GM12878 (cell line): ENCODE data around the gene KRTAP1-1. TPM values are rescaled to one million over a fixed set of nuclear protein-coding genes. Genes with fewer than 3 reads are reported as not detected.

Experiments
- ATAC-seq: fragments of 200-7000 bp; cut with Tn5 transposase; 3 replicates; pipeline ENCODE4 v1.9.1; 2020; ENCODE audit warnings: mild to moderate bottlenecking, moderate library complexity
- BruUV-seq: library from RNA; stranded (reverse); fragments of 400-500 nt; replicated peaks from 2 replicates; lab custom pipeline; 2021; lab: Mats Ljungman, UMichigan
- CTCF ChIA-PET: fragments of 300-600 bp; sonication (Branson Sonifier 250); formaldehyde crosslinking; extraction: SDS; loops from one replicate; lab custom pipeline; 2021; ENCODE audit warnings: inconsistent platforms; lab: Yijun Ruan, JAX
- POLR2A ChIA-PET: fragments of 350-600 bp; formaldehyde crosslinking; extraction: SDS; loops from one replicate; lab custom pipeline; 2021; ENCODE audit warnings: inconsistent platforms; lab: Charles Lee
- RAD21 ChIA-PET: fragments of 300-600 bp; sonication (Branson Sonifier 250); formaldehyde crosslinking; loops from one replicate; lab custom pipeline; 2023; ENCODE audit warnings: antibody characterized with exemption; ENCODE audit not compliant: unreplicated experiment; lab: Charles Lee
- SMC1A ChIA-PET: fragments of 300-600 bp; sonication (Branson Sonifier 250); formaldehyde crosslinking; loops from one replicate; lab custom pipeline; 2023; ENCODE audit not compliant: unreplicated experiment, uncharacterized antibody; lab: Charles Lee
- DNase-seq: peaks from one replicate; pipeline ENCODE4 v3.0.0-alpha.2; 2011; ENCODE audit warnings: low read depth, low spot score
- FAIRE-seq: peaks from 3 replicates; lab custom pipeline; 2011; peaks lifted over from hg19 to GRCh38; lab: Jason Lieb, UNC
- H2AFZ ChIP-seq: 2 replicates; pipeline ENCODE4 v1.6.0; 2011; ENCODE audit warnings: low read depth, low read length, control low read depth; ENCODE audit not compliant: control insufficient read depth
- H3K27ac ChIP-seq: 2 replicates; pipeline ENCODE4 v1.5.1; 2011; ENCODE audit warnings: control low read depth; ENCODE audit not compliant: control insufficient read depth, insufficient read depth
- H3K27me3 ChIP-seq, 2 experiments: replicated peaks in 1 of 2; 2 replicates each; pipeline versions ENCODE4 v1.6.0 to v1.6.1; 2011; ENCODE audit warnings: low read length in 1 of 2; ENCODE audit not compliant: control insufficient read depth in 2 of 2, insufficient read depth in 2 of 2
- H3K36me3 ChIP-seq, 2 experiments: 2 replicates each; pipeline ENCODE4 v1.5.1; 2011; ENCODE audit warnings: low read length in 1 of 2; ENCODE audit not compliant: control insufficient read depth in 2 of 2, insufficient read depth in 2 of 2
- H3K4me1 ChIP-seq: 2 replicates; pipeline ENCODE4 v1.6.1; 2011; ENCODE audit warnings: mild to moderate bottlenecking, low read length, moderate library complexity, mixed read lengths; ENCODE audit not compliant: control insufficient read depth, insufficient read depth
- H3K4me2 ChIP-seq: 2 replicates; pipeline ENCODE4 v1.6.0; 2011; ENCODE audit warnings: control low read depth; ENCODE audit not compliant: control insufficient read depth, insufficient read depth
- H3K4me3 ChIP-seq: fragments of 200-600 bp; sonication (generic); 2 replicates; pipeline ENCODE4 v1.5.1; 2016
- H3K79me2 ChIP-seq: 2 replicates; pipeline ENCODE4 v1.6.0; 2011; ENCODE audit warnings: low read length; ENCODE audit not compliant: control insufficient read depth, insufficient read depth
- H3K9ac ChIP-seq: 2 replicates; pipeline ENCODE4 v1.8.0; 2011; ENCODE audit warnings: low read length, control low read depth, mixed read lengths; ENCODE audit not compliant: control insufficient read depth, insufficient read depth
- H3K9me3 ChIP-seq: replicated peaks from 3 replicates; pipeline ENCODE4 v1.5.1; 2011; ENCODE audit warnings: mild to moderate bottlenecking, low read length; ENCODE audit not compliant: control insufficient read depth, insufficient read depth
- H4K20me1 ChIP-seq: 2 replicates; pipeline ENCODE4 v1.6.0; 2011; ENCODE audit not compliant: control insufficient read depth, insufficient read depth
- BRCA1 ChIP-seq: IDR thresholded peaks from 2 replicates; pipeline ENCODE4 v1.6.1; 2011; ENCODE audit warnings: low read depth, low read length, improper control_type of control experiment
- HCFC1 ChIP-seq: fragments of 150-350 bp; IDR thresholded peaks from 2 replicates; pipeline ENCODE4 v1.6.1; 2014; ENCODE audit warnings: low read length
- HDGF ChIP-seq: fragments of 450-650 bp; IDR thresholded peaks from 2 replicates; pipeline ENCODE4 v1.6.1; 2016; ENCODE audit warnings: antibody characterized with exemption
- MAX ChIP-seq: IDR thresholded peaks from 2 replicates; pipeline ENCODE4 v1.6.1; 2012; ENCODE audit warnings: low read depth, low read length, improper control_type of control experiment
- MLLT1 ChIP-seq: fragments of 450-650 bp; IDR thresholded peaks from 2 replicates; pipeline ENCODE4 v1.6.1; 2016; ENCODE audit warnings: mild to moderate bottlenecking
- NFIC ChIP-seq: IDR thresholded peaks from 2 replicates; pipeline ENCODE4 v1.6.1; 2012; ENCODE audit warnings: low read depth, mild to moderate bottlenecking, inconsistent platforms, low read length, moderate library complexity
- NFXL1 ChIP-seq: fragments of 450-650 bp; IDR thresholded peaks from 2 replicates; pipeline ENCODE4 v1.6.1; 2017; ENCODE audit warnings: antibody characterized with exemption, mild to moderate bottlenecking, borderline replicate concordance
- NFYB ChIP-seq: IDR thresholded peaks from 2 replicates; pipeline ENCODE4 v1.6.1; 2011; ENCODE audit warnings: low read depth, mild to moderate bottlenecking, low read length, improper control_type of control experiment, moderate library complexity; ENCODE audit not compliant: insufficient read depth
- PKNOX1 ChIP-seq: fragments of 450-650 bp; IDR thresholded peaks from 2 replicates; pipeline ENCODE4 v1.6.1; 2016; ENCODE audit warnings: mild to moderate bottlenecking
- RAD51 ChIP-seq: fragments of 450-650 bp; IDR thresholded peaks from 2 replicates; pipeline ENCODE4 v1.6.1; 2016; ENCODE audit warnings: moderate library complexity, mild to moderate bottlenecking, inconsistent platforms
- REST ChIP-seq: IDR thresholded peaks from 2 replicates; pipeline ENCODE4 v1.6.1; 2012; ENCODE audit warnings: mild to moderate bottlenecking, low read depth, low read length
- SIN3A ChIP-seq: IDR thresholded peaks from 2 replicates; pipeline ENCODE4 v1.6.1; 2012; ENCODE audit warnings: low read depth, low read length, improper control_type of control experiment
- SKIL ChIP-seq: fragments of 450-650 bp; IDR thresholded peaks from 2 replicates; pipeline ENCODE4 v1.6.1; 2017; ENCODE audit warnings: mild to moderate bottlenecking, low read depth, inconsistent platforms; ENCODE audit not compliant: poor library complexity, severe bottlenecking
- SMARCA5 ChIP-seq: fragments of 450-650 bp; IDR thresholded peaks from 2 replicates; pipeline ENCODE4 v1.6.1; 2017; ENCODE audit warnings: mild to moderate bottlenecking
- ZSCAN29 ChIP-seq: fragments of 450-650 bp; IDR thresholded peaks from 2 replicates; pipeline ENCODE4 v1.6.1; 2017; ENCODE audit warnings: mild to moderate bottlenecking, moderate library complexity
- WGBS: methylation state at CpG from one replicate; pipeline ENCODE4 v1.1.6; 2016; ENCODE audit warnings: low lambda C conversion rate; ENCODE audit not compliant: insufficient replicate concordance, insufficient coverage; ENCODE audit errors: missing lambda C conversion rate; 5-methylcytosine and 5-hydroxymethylcytosine counted together
- in situ Hi-C: fragments of 300-500 bp; cut with MboI; formaldehyde crosslinking; loops from 9 replicates; pipeline ENCODE4 v1.14.3; 2018; ENCODE audit warnings: mixed read lengths
- intact Hi-C: fragments of 100-400 bp; cut with micrococcal nuclease; formaldehyde crosslinking; loops from one replicate; pipeline ENCODE4 v1.14.2; 2022; ENCODE audit not compliant: unreplicated experiment
- polyA plus RNA-seq, 11 experiments: library from polyadenylated mRNA; depleted of rRNA in 4 of 11; unstranded in 6 of 11; stranded (reverse) in 5 of 11; fragments of >200 nt; fragmentation: Nextera tagmentation in 4 of 11; fragmentation: Illumina TruSeq in 1 of 11; extraction: Ambion mirVana in 4 of 11; extraction: Trizol in 1 of 11; gene quantifications; 1 replicate in 1 of 11; 2 replicates in 10 of 11; pipeline versions ENCODE4 v1.2.1 to v1.2.3, GENCODE V29; 2011 to 2016; ENCODE audit warnings: inconsistent platforms in 2 of 11, missing spikeins in 2 of 11, low read depth in 1 of 11
- total RNA-seq, 4 experiments: library from RNA; depleted of rRNA in 3 of 4; stranded (reverse); fragments of >200 nt in 3 of 4; fragmentation: Illumina TruSeq in 1 of 4; extraction: Trizol in 1 of 4; gene quantifications; 2 replicates each; pipeline versions ENCODE4 v1.2.1 to v1.2.3, GENCODE V29; 2013 to 2021

Gene KRTAP1-1
- total and polyA plus RNA-seq, 10 of the 15 experiments (the other 5 are each of a cell fraction or from before 2014, with no cell fraction given): not detected

- H3K4me1 ChIP-seq: no peaks in the 10 kb centered on the region
- no peaks in the 10 kb centered on the region for H3K9me3 ChIP-seq
- H3K4me3 ChIP-seq: no peak overlapping the region
- no TSS peak for BruUV-seq
- in situ Hi-C loops: no loop called here
- FAIRE-seq (no peak), ATAC-seq (no peak), DNase-seq (no peak)
- 43% methylated on average over 5 of the region's 5 CpGs for WGBS
- no peak overlapping the region for H3K9ac ChIP-seq
- SMC1A ChIA-PET: no interaction called here
- no peaks in the 10 kb centered on the region for H3K36me3 ChIP-seq
- no peak overlapping the region for H3K4me2 ChIP-seq
- POLR2A ChIA-PET: no interaction called here
- RAD21 ChIA-PET: no interaction called here
- CTCF ChIA-PET: no interaction called here
- no peak overlapping the region for H3K27ac ChIP-seq
- H2AFZ ChIP-seq: no peak overlapping the region
- no peaks in the 10 kb centered on the region for H3K79me2 ChIP-seq
- no peaks in the 10 kb centered on the region; a peak in 1 of 4 replicates for H3K27me3 ChIP-seq
- intact Hi-C loops: no loop called here
- H4K20me1 ChIP-seq: no peaks in the 10 kb centered on the region
- TF ChIP-seq ZSCAN29 (no peak), HDGF (no peak), NFXL1 (no peak), PKNOX1 (no peak), NFIC (no peak), MAX (no peak), HCFC1 (no peak), SIN3A (no peak), BRCA1 (no peak), RAD51 (no peak), NFYB (no peak), SMARCA5 (no peak), SKIL (no peak), MLLT1 (no peak), REST (no peak)
Observed at GRCh38 chr17:41071606-41072360, 30.5 kb upstream of the KRTAP1-1 start.
